HG03575 (cell line): ENCODE results near the gene SYNPR.

Source experiments
- ATAC-seq: cut with Tn5 transposase; IDR thresholded peaks from one replicate; pipeline ENCODE4 v1.9.1; 2021; ENCODE audit not compliant: unreplicated experiment, insufficient number of reproducible peaks, low FRiP score; ENCODE audit errors: extremely low read depth

The SYNPR gene

GRCh38 chr3:63580151-63580550 is 302.0 kb downstream of the SYNPR start:
- no peak for ATAC-seq

GRCh38 chr3:63582943-63583500 is 304.9 kb downstream of the SYNPR start:
- no peak for ATAC-seq

- ATAC-seq, result no peak
These were observed 306.6 kb downstream of the SYNPR start for GRCh38 chr3:63584681-63585080.

GRCh38 chr3:63585927-63586326 is 307.8 kb downstream of the SYNPR start:
- ATAC-seq, result no peak

GRCh38 chr3:63588895-63589294 is 310.8 kb downstream of the SYNPR start:
- ATAC-seq, result no peak

GRCh38 chr3:63593779-63594178 is 315.7 kb downstream of the SYNPR start:
- ATAC-seq, result no peak

GRCh38 chr3:63595221-63595620 is 317.1 kb downstream of the SYNPR start:
- no peak for ATAC-seq

GRCh38 chr3:63597019-63597418 is 318.9 kb downstream of the SYNPR start:
- no peak for ATAC-seq

- ATAC-seq, result no peak
These were observed 329.6 kb downstream of the SYNPR start for GRCh38 chr3:63607716-63608115.

GRCh38 chr3:63609408-63609807 is 331.3 kb downstream of the SYNPR start:
- ATAC-seq, result no peak

- ATAC-seq, result no peak
These were observed 331.7 kb downstream of the SYNPR start for GRCh38 chr3:63609834-63610233.

- no peak for ATAC-seq
These were observed 333.3 kb downstream of the SYNPR start for GRCh38 chr3:63611382-63611781.

GRCh38 chr3:63613561-63613960 is 335.5 kb downstream of the SYNPR start:
- no peak for ATAC-seq

- ATAC-seq, result no peak
These were observed 339.3 kb downstream of the SYNPR start for GRCh38 chr3:63617391-63617790.

- ATAC-seq, result no peak
These were observed 346.9 kb downstream of the SYNPR start for GRCh38 chr3:63624941-63625560.

- ATAC-seq, result no peak
These were observed 353.6 kb downstream of the SYNPR start for GRCh38 chr3:63631670-63632069.

GRCh38 chr3:63635186-63635585 is 357.1 kb downstream of the SYNPR start:
- no peak for ATAC-seq

- ATAC-seq, result no peak
These were observed 361.7 kb downstream of the SYNPR start for GRCh38 chr3:63639806-63640205.

GRCh38 chr3:63642488-63642887 is 364.4 kb downstream of the SYNPR start:
- ATAC-seq, result no peak

- no peak for ATAC-seq
These were observed 366.2 kb downstream of the SYNPR start for GRCh38 chr3:63644212-63644797.
